Adrenal gland (tissue), 12 donors: ENCODE data around the gene ZNF292. TPM values are rescaled to one million over a fixed set of nuclear protein-coding genes. Genes with fewer than 3 reads are reported as not detected.
"Not testable (repeated sequence)": the region's sequence is repeated elsewhere in the genome, so short reads cannot be mapped to it uniquely, and the experiment has no call there.

Source experiments
- DNase-seq, 7 donors: peaks; one replicate each; pipeline ENCODE4 v3.0.0-alpha.2; 2019 to 2020
- H3K27ac ChIP-seq, 5 donors: fragments of 200-600 bp; sonication (generic) in 4 of 5; 1 replicate in 3 of 5; 2 replicates in 2 of 5; pipeline versions ENCODE4 v1.5.1 to v1.8.0; 2016 to 2020; ENCODE audit warnings: mild to moderate bottlenecking in 1 of 5
- H3K27me3 ChIP-seq: fragments of 200-600 bp; 2 replicates; pipeline ENCODE4 v1.8.0; 2021
- H3K36me3 ChIP-seq, 2 donors: fragments of 200-600 bp; replicated peaks in 1 of 2; 1 replicate in 1 of 2; 2 replicates in 1 of 2; pipeline versions ENCODE4 v1.5.1 to v1.8.0; 2018 to 2022
- H3K4me1 ChIP-seq, 2 donors: fragments of 200-600 bp; replicated peaks in 1 of 2; 1 replicate in 1 of 2; 2 replicates in 1 of 2; pipeline versions ENCODE4 v1.5.1 to v1.8.0; 2018 to 2021
- H3K4me3 ChIP-seq, 4 donors: fragments of 200-600 bp; sonication (generic) in 3 of 4; one replicate each; pipeline ENCODE4 v1.5.1; 2016 to 2018
- H3K9me3 ChIP-seq, 3 donors: fragments of 200-600 bp; sonication (generic) in 1 of 3; replicated peaks in 1 of 3; 1 replicate in 2 of 3; 2 replicates in 1 of 3; pipeline versions ENCODE4 v1.5.1 to v1.8.0; 2016 to 2021
- CTCF ChIP-seq, 6 experiments: fragments of 450-650 bp in 4 of 6; fragments of 200-600 bp in 2 of 6; sonication (generic) in 1 of 6; IDR thresholded peaks; 1 replicate in 5 of 6; 2 replicates in 1 of 6; pipeline versions ENCODE4 v1.5.1 to v1.8.0; 2016 to 2021; ENCODE audit warnings: antibody characterized with exemption in 6 of 6, mild to moderate bottlenecking in 2 of 6, moderate library complexity in 1 of 6
- POLR2A ChIP-seq, 2 donors: fragments of 450-650 bp; IDR thresholded peaks; one replicate each; pipeline ENCODE4 v1.6.1; 2017; ENCODE audit warnings: antibody characterized with exemption in 2 of 2, mild to moderate bottlenecking in 2 of 2, moderate library complexity in 1 of 2
- WGBS, 4 donors: extraction: QIAGEN DNeasy Blood & Tissue Kit in 2 of 4; methylation state at CpG; one replicate each; pipeline versions ENCODE4 v1.1.5 to v1.1.7; 2013 to 2017; 5-methylcytosine and 5-hydroxymethylcytosine counted together
- intact Hi-C, 2 donors: fragments of 100-400 bp; cut with DNase I; formaldehyde crosslinking; loops; one replicate each; pipeline versions ENCODE4 v1.14.1 to v1.15.0; 2022 to 2023
- polyA plus RNA-seq, 3 donors: library from polyadenylated mRNA; stranded (reverse); fragments of 200-250 nt in 2 of 3; fragments of 350-450 nt in 1 of 3; fragmentation: Illumina TruSeq in 1 of 3; extraction: RNeasy Lipid Tissue Mini Kit (QIAGEN cat#74804) in 1 of 3; gene quantifications; one replicate each; pipeline ENCODE4 v1.2.3, GENCODE V29; 2013 to 2014
- total RNA-seq, 9 donors: library from RNA; depleted of rRNA in 4 of 9; stranded (reverse); fragments of >200 nt in 4 of 9; fragments of 120-200 nt in 1 of 9; fragmentation: NEBNext Ultra II Directional in 1 of 9; extraction: Animal tissue kit (Norgen Biotek cat#: 25700) in 1 of 9; gene quantifications; one replicate each; pipeline versions ENCODE4 v1.1.0 to v1.2.4, GENCODE V29; 2013 to 2023
- donor health status: healthy with polysubstance abuse.
- donor health status: Bipolar disorder and iron deficiency.
- donor health status: DM: yes; HTN: yes; CAD: no.
- donor health status: DM: no; HTN: no; CAD: no.
- donor health status: DM: no; HTN: no; CAD: no.
- donor health status: DM: yes; HTN: yes; CAD: no.

ZNF292 gene
- total and polyA plus RNA-seq, 12 donors = 4.8 to 57.2 (median 27.5) TPM

- 85 to 91% (median 87%) methylated on average over 5 of the region's 5 CpGs for whole genome bisulfite sequencing, 4 donors
- intact Hi-C loops = no loop called here
- TF ChIP-seq POLR2A (IDR thresholded peaks at IDR 0.05) (no peak), CTCF (IDR thresholded peaks at IDR 0.05) (no peak)
- no peak overlapping the region for H3K4me3 ChIP-seq
- DNase-seq = no peak
- H3K4me1 ChIP-seq = no peaks in the 10 kb centered on the region
- H3K36me3 ChIP-seq = no peaks in the 10 kb centered on the region
- H3K27me3 ChIP-seq = peaks cover 19% of the 10 kb centered on the region
- H3K27ac ChIP-seq = no peak overlapping the region
- H3K9me3 ChIP-seq = no peaks in the 10 kb centered on the region
These were observed 31.3 kb upstream of the ZNF292 start for GRCh38 chr6:87124074-87124473.

DNA sequence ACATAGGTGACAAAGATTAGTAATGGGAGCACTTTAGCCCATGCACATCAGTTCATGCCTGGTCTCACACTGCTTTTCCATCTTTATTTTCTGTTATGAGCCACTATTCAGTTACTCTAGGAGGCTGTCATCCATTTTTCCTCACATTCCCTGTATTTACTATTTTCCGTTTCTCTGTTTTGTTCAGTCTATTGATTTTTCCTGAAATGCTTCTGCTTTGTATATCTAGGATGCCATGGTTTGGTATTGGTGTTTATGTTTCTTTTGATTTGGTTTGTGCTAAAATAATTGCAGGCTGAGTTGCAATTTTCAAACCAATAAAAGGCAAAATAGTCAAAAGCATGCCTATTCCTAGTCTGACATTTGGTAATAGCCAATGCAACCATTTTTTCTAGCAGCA, 28.9 kb upstream of the ZNF292 start:
- TF ChIP-seq CTCF (IDR thresholded peaks at IDR 0.05) (no peak), POLR2A (IDR thresholded peaks at IDR 0.05) (no peak)
- H3K9me3 ChIP-seq = no peaks in the 10 kb centered on the region
- intact Hi-C loops = no loop called here
- H3K4me1 ChIP-seq = no peaks in the 10 kb centered on the region
- 0 to 46% (median 22%) methylated on average over 1 of the region's 1 CpG for WGBS, 4 donors
- H3K27me3 ChIP-seq = peaks cover 19% of the 10 kb centered on the region
- no peaks in the 10 kb centered on the region for H3K36me3 ChIP-seq
- no peak overlapping the region for H3K4me3 ChIP-seq
- DNase-seq = no peak
- H3K27ac ChIP-seq = no peak overlapping the region

DNA sequence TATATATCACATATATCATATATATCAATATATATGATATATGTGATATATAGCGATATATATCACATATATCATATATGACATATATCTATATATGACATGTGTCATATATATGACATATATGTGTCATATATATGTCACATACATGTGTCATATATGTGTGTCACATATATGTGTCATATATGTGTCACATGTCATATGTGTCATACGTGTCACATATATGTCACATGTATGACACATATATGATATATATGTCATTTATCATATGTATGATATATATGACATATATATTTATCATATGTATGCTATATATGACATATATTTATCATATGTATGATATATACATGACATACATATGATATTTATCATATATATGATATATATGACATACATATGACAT, 27.6 kb upstream of the ZNF292 start:
- DNase-seq = no peak
- intact Hi-C loops = no loop called here
- 82 to 87% (median 83%) methylated on average over 2 of the region's 2 CpGs for WGBS, 4 donors
- H3K4me3 ChIP-seq = no peak overlapping the region
- no peak overlapping the region for H3K27ac ChIP-seq
- TF ChIP-seq POLR2A (IDR thresholded peaks at IDR 0.05) (no peak), CTCF (IDR thresholded peaks at IDR 0.05) (no peak)
- peaks cover 13% of the 10 kb centered on the region for H3K27me3 ChIP-seq
- H3K4me1 ChIP-seq = no peaks in the 10 kb centered on the region
- H3K36me3 ChIP-seq = no peaks in the 10 kb centered on the region
- H3K9me3 ChIP-seq = no peaks in the 10 kb centered on the region

DNA sequence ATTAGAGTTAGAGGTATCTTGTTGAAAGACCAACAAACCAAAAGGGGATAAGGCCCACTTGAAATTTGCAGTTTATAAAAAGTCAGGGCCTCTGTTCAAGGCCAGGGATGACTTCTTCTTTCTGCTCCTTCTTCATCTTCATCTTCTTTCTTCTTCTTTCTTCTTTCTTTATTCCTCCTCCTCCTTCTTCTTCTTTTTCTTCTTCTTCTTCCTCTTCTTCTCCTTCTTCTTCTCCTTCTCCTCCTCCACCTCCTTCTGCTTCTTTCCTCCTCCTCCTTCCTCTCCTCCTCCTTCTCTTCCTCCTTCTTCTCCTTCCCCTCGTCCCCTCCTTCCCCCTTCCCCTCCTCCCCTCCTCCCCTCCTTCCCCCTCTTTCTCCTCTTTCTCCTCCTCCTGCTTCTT, 18.4 kb upstream of the ZNF292 start:
- TF ChIP-seq POLR2A (IDR thresholded peaks at IDR 0.05) = no peak
- no peaks in the 10 kb centered on the region for H3K36me3 ChIP-seq
- no peak overlapping the region for H3K4me3 ChIP-seq
- no peak for DNase-seq
- no peaks in the 10 kb centered on the region for H3K4me1 ChIP-seq
- 33 to 62% (median 40%) methylated on average over 1 of the region's 1 CpG for WGBS, 4 donors
- no peaks in the 10 kb centered on the region for H3K27me3 ChIP-seq
- no peak overlapping the region for H3K27ac ChIP-seq
- no peaks in the 10 kb centered on the region for H3K9me3 ChIP-seq
- intact Hi-C loops = no loop called here

- 13 to 17% (median 15%) methylated on average over 1 of the region's 1 CpG for WGBS, 4 donors
- H3K36me3 ChIP-seq = no peaks in the 10 kb centered on the region
- H3K27ac ChIP-seq = no peak overlapping the region
- H3K4me3 ChIP-seq = no peak overlapping the region
- no peaks in the 10 kb centered on the region for H3K27me3 ChIP-seq
- DNase-seq = peak in 5 of 7 donors; percentile 39 to 55 (median 43)
- intact Hi-C loops = loop anchor here in 1 of 2 donors (2.0 kb wide), 1 partner anchor 98 kb away; no protein-coding TSS in a partner anchor
- no peaks in the 10 kb centered on the region for H3K4me1 ChIP-seq
- TF ChIP-seq CTCF (IDR thresholded peaks at IDR 0.05) = peak; percentile 48 to 86 (median 78)
- no peak for TF ChIP-seq POLR2A (IDR thresholded peaks at IDR 0.05)
- H3K9me3 ChIP-seq = no peaks in the 10 kb centered on the region
These were observed 16.1 kb upstream of the ZNF292 start for GRCh38 chr6:87139236-87139635.

DNA sequence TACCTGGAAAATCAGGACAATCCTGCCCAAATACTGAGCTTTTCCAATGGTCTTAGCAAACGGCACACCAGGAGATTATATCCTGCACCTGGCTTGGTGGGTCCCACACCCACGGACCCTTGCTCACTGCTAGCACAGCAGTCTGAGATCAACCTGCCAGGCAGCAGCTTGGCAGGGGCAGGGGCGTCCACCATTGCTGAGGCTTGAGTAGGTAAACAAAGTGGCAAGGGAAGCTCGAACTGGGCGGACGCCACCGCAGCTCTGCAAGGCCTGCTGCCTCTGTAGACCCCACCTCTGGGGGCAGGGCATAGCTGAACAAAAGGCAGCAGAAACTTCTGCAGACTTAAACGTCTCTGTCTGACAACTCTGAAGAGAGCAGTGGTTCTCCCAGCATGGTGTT, 15.4 kb upstream of the ZNF292 start:
- H3K9me3 ChIP-seq, H3K27ac ChIP-seq, H3K36me3 ChIP-seq, H3K4me1 ChIP-seq, H3K27me3 ChIP-seq, DNase-seq, H3K4me3 ChIP-seq: not testable (repeated sequence)
- intact Hi-C loops = loop anchor here in 1 of 2 donors (2.0 kb wide), 1 partner anchor 97 kb away; no protein-coding TSS in a partner anchor
- WGBS, 4 donors = 28 to 87% (median 84%) methylated on average over 2 to 8 of the region's 8 CpGs
